Fibroblast of gingiva (primary cell): ENCODE data around the gene RAB11FIP3.
"Not testable (repeated sequence)": the region's sequence is repeated elsewhere in the genome, so short reads cannot be mapped to it uniquely, and the experiment has no call there.

Experiments
- DNase-seq: peaks from one replicate; pipeline ENCODE4 v3.0.0-alpha.2; 2011; ENCODE audit warnings: low read depth

The RAB11FIP3 gene

GRCh38 chr16:467249-467871 is 41.9 kb downstream of the RAB11FIP3 start:
- not testable (repeated sequence) for DNase-seq

GRCh38 chr16:468068-468821 is 42.8 kb downstream of the RAB11FIP3 start:
- no peak for DNase-seq

- DNase-seq, result not testable (repeated sequence)
Observed at GRCh38 chr16:469459-469858, 44.0 kb downstream of the RAB11FIP3 start.

GRCh38 chr16:470418-470817 is 45.0 kb downstream of the RAB11FIP3 start:
- no peak for DNase-seq

GRCh38 chr16:471353-472198 is 46.1 kb downstream of the RAB11FIP3 start:
- DNase-seq, result peak; percentile 86

GRCh38 chr16:472199-472504 is 46.7 kb downstream of the RAB11FIP3 start:
- no peak for DNase-seq

GRCh38 chr16:473046-474043 is 47.9 kb downstream of the RAB11FIP3 start:
- DNase-seq, result peak; percentile 64

GRCh38 chr16:474420-475122 is 49.1 kb downstream of the RAB11FIP3 start:
- DNase-seq, result no peak

GRCh38 chr16:476039-476438 is 50.6 kb downstream of the RAB11FIP3 start:
- DNase-seq, result no peak

- DNase-seq, result no peak
Observed at GRCh38 chr16:477301-478157, 52.1 kb downstream of the RAB11FIP3 start.

- DNase-seq, result not testable (repeated sequence)
Observed at GRCh38 chr16:478287-478686, 52.8 kb downstream of the RAB11FIP3 start.

- DNase-seq, result no peak
Observed at GRCh38 chr16:482468-483185, 57.2 kb downstream of the RAB11FIP3 start.

- DNase-seq, result no peak
Observed at GRCh38 chr16:483341-484075, 58.1 kb downstream of the RAB11FIP3 start.

- DNase-seq, result no peak
Observed at GRCh38 chr16:489606-490005, 64.2 kb downstream of the RAB11FIP3 start.

GRCh38 chr16:490768-491167 is 65.3 kb downstream of the RAB11FIP3 start:
- DNase-seq, result no peak

- DNase-seq, result no peak
Observed at GRCh38 chr16:491220-491919, 65.9 kb downstream of the RAB11FIP3 start.

GRCh38 chr16:492211-492875 is 66.9 kb downstream of the RAB11FIP3 start:
- DNase-seq, result no peak
